T-helper 17 cell (primary cell): ENCODE data around the gene OR8S1. TPM values are rescaled to one million over a fixed set of nuclear protein-coding genes. Genes with fewer than 3 reads are reported as not detected.
"Not testable (repeated sequence)": the region's sequence is repeated elsewhere in the genome, so short reads cannot be mapped to it uniquely, and the experiment has no call there.

Source experiments
- ATAC-seq: fragments of 150-1000 bp; cut with Tn5 transposase; 2 replicates; pipeline ENCODE4 v1.10.0; 2021; ENCODE audit warnings: mild to moderate bottlenecking, moderate library complexity
- DNase-seq, 3 donors: peaks; one replicate each; pipeline versions ENCODE4 v3.0.0 to v3.0.0-alpha.2; 2020 to 2021
- H3K9me3 ChIP-seq: one replicate; pipeline ENCODE4 v1.7.0; 2013; ENCODE audit warnings: low read length, mild to moderate bottlenecking; ENCODE audit not compliant: control insufficient read depth, poor library complexity, severe bottlenecking
- H3K27ac Mint-ChIP-seq: one replicate; pipeline ENCODE4 v1.8.0; 2022; ENCODE audit warnings: mild to moderate bottlenecking, moderate library complexity, mixed read lengths
- H3K27me3 Mint-ChIP-seq: one replicate; pipeline ENCODE4 v1.8.0; 2022; ENCODE audit warnings: mixed read lengths
- H3K36me3 Mint-ChIP-seq: one replicate; pipeline ENCODE4 v1.8.0; 2022; ENCODE audit warnings: low read depth, mixed read lengths
- H3K4me1 Mint-ChIP-seq: one replicate; pipeline ENCODE4 v1.8.0; 2022; ENCODE audit warnings: mild to moderate bottlenecking, mixed read lengths
- H3K4me3 Mint-ChIP-seq: one replicate; pipeline ENCODE4 v1.8.0; 2022; ENCODE audit warnings: mild to moderate bottlenecking, moderate library complexity, mixed read lengths
- total RNA-seq, 4 donors: library from RNA in 2 of 4; stranded (reverse) in 2 of 4; gene quantifications; one replicate each; pipeline ENCODE4 v1.2.3 and lab custom pipeline; 2022 to 2026

OR8S1 gene
- total RNA-seq = not detected
- total RNA-seq (lab: John Stamatoyannopoulos, UW) = 0 reads per million in 2 donors

- H3K9me3 ChIP-seq = no peaks in the 10 kb centered on the region
- Mint-ChIP-seq H3K36me3 (no peaks in the 10 kb centered on the region), H3K4me3 (no peak within 1 kb of the TSS), H3K27me3 (peaks cover 30% of the 10 kb centered on the region), H3K4me1 (no peaks in the 10 kb centered on the region), H3K27ac (no peak within 1 kb of the TSS)
- ATAC-seq (no peak), DNase-seq (no peak)
Observed at GRCh38 chr12:48525332-48525731, at the start of gene OR8S1. OR8S1 (plus strand) TSS chr12:48525632; CDS start chr12:48525632, 0 bp downstream.

GRCh38 chr12:48482198-48482597, 43.2 kb upstream of the OR8S1 start, which contains the start of gene C12orf54:
C12orf54 (plus strand) TSS chr12:48482498; CDS start chr12:48483297, 799 bp downstream.
- no peak within 1 kb of the TSS for H3K4me3 Mint-ChIP-seq
- no peak within 1 kb of the TSS for H3K27ac Mint-ChIP-seq
- H3K27me3 Mint-ChIP-seq = peaks cover 21% of the 10 kb centered on the region

GRCh38 chr12:48482930-48483329, 42.5 kb upstream of the OR8S1 start:
- DNase-seq (no peak), ATAC-seq (no peak)
- no peaks in the 10 kb centered on the region for H3K9me3 ChIP-seq
- H3K27me3 Mint-ChIP-seq = peaks cover 24% of the 10 kb centered on the region
- no peak overlapping the region for H3K27ac Mint-ChIP-seq
- no peaks in the 10 kb centered on the region for H3K4me1 Mint-ChIP-seq
- H3K4me3 Mint-ChIP-seq = no peak overlapping the region
- no peaks in the 10 kb centered on the region for H3K36me3 Mint-ChIP-seq

More at GRCh38 chr12:48482198-48482597, 43.2 kb upstream of the OR8S1 start, which contains the start of gene C12orf54:
- Mint-ChIP-seq H3K36me3 (no peaks in the 10 kb centered on the region), H3K4me1 (no peaks in the 10 kb centered on the region)
- DNase-seq = no peak
- no peak for ATAC-seq
- H3K9me3 ChIP-seq = no peaks in the 10 kb centered on the region

GRCh38 chr12:48486261-48486660, 39.2 kb upstream of the OR8S1 start:
- DNase-seq (no peak), ATAC-seq (no peak)
- no peaks in the 10 kb centered on the region for H3K36me3 Mint-ChIP-seq
- no peak overlapping the region for H3K27ac Mint-ChIP-seq
- no peak overlapping the region for H3K4me3 Mint-ChIP-seq
- H3K27me3 Mint-ChIP-seq = peaks cover 43% of the 10 kb centered on the region
- H3K9me3 ChIP-seq = no peaks in the 10 kb centered on the region
- no peaks in the 10 kb centered on the region for H3K4me1 Mint-ChIP-seq

GRCh38 chr12:48486679-48487078, 38.8 kb upstream of the OR8S1 start:
- DNase-seq = no peak
- Mint-ChIP-seq H3K27me3 (peaks cover 43% of the 10 kb centered on the region), H3K36me3 (no peaks in the 10 kb centered on the region), H3K4me1 (no peaks in the 10 kb centered on the region), H3K4me3 (no peak overlapping the region), H3K27ac (no peak overlapping the region)
- no peaks in the 10 kb centered on the region for H3K9me3 ChIP-seq
- ATAC-seq = no peak

- Mint-ChIP-seq H3K27ac (no peak overlapping the region), H3K36me3 (no peaks in the 10 kb centered on the region), H3K4me3 (no peak overlapping the region), H3K27me3 (peaks cover 33% of the 10 kb centered on the region), H3K4me1 (no peaks in the 10 kb centered on the region)
- no peaks in the 10 kb centered on the region for H3K9me3 ChIP-seq
- ATAC-seq = no peak
- no peak for DNase-seq
Observed at GRCh38 chr12:48489012-48489411, 36.4 kb upstream of the OR8S1 start.

- not testable (repeated sequence) for H3K9me3 ChIP-seq, H3K36me3 Mint-ChIP-seq, H3K4me3 Mint-ChIP-seq, ATAC-seq, H3K4me1 Mint-ChIP-seq, H3K27ac Mint-ChIP-seq, DNase-seq
- peaks cover 33% of the 10 kb centered on the region for H3K27me3 Mint-ChIP-seq
Observed at GRCh38 chr12:48489456-48489855, 36.0 kb upstream of the OR8S1 start.

- not testable (repeated sequence) for DNase-seq, H3K36me3 Mint-ChIP-seq, H3K27ac Mint-ChIP-seq, H3K4me3 Mint-ChIP-seq, ATAC-seq, H3K4me1 Mint-ChIP-seq, H3K9me3 ChIP-seq
- peaks cover 38% of the 10 kb centered on the region for H3K27me3 Mint-ChIP-seq
Observed at GRCh38 chr12:48500281-48500680, 25.2 kb upstream of the OR8S1 start.

- H3K4me3 Mint-ChIP-seq, H3K9me3 ChIP-seq, DNase-seq, H3K27ac Mint-ChIP-seq, H3K4me1 Mint-ChIP-seq, ATAC-seq, H3K36me3 Mint-ChIP-seq: not testable (repeated sequence)
- peaks cover 51% of the 10 kb centered on the region for H3K27me3 Mint-ChIP-seq
Observed at GRCh38 chr12:48506836-48507235, 18.6 kb upstream of the OR8S1 start.

- ATAC-seq (no peak), DNase-seq (no peak)
- no peaks in the 10 kb centered on the region for H3K36me3 Mint-ChIP-seq
- H3K4me3 Mint-ChIP-seq = no peak overlapping the region
- H3K27me3 Mint-ChIP-seq = peaks cover 39% of the 10 kb centered on the region
- H3K27ac Mint-ChIP-seq = no peak overlapping the region
- H3K4me1 Mint-ChIP-seq = no peaks in the 10 kb centered on the region
- no peaks in the 10 kb centered on the region for H3K9me3 ChIP-seq
Observed at GRCh38 chr12:48508987-48509386, 16.4 kb upstream of the OR8S1 start.

GRCh38 chr12:48510111-48510510, 15.3 kb upstream of the OR8S1 start:
- Mint-ChIP-seq H3K4me1 (no peaks in the 10 kb centered on the region), H3K36me3 (no peaks in the 10 kb centered on the region), H3K27ac (no peak overlapping the region), H3K4me3 (no peak overlapping the region), H3K27me3 (peaks cover 30% of the 10 kb centered on the region)
- ATAC-seq (no peak), DNase-seq (no peak)
- no peaks in the 10 kb centered on the region for H3K9me3 ChIP-seq

GRCh38 chr12:48512855-48513254, 12.6 kb upstream of the OR8S1 start:
- H3K9me3 ChIP-seq = no peaks in the 10 kb centered on the region
- peak; percentile 35 for ATAC-seq
- Mint-ChIP-seq H3K4me3 (no peak overlapping the region), H3K27ac (no peak overlapping the region), H3K4me1 (no peaks in the 10 kb centered on the region), H3K36me3 (no peaks in the 10 kb centered on the region), H3K27me3 (peaks cover 12% of the 10 kb centered on the region)
- no peak for DNase-seq

- DNase-seq (no peak), ATAC-seq (no peak)
- H3K9me3 ChIP-seq = no peaks in the 10 kb centered on the region
- Mint-ChIP-seq H3K27ac (no peak overlapping the region), H3K4me1 (no peaks in the 10 kb centered on the region), H3K4me3 (no peak overlapping the region), H3K27me3 (no peaks in the 10 kb centered on the region), H3K36me3 (no peaks in the 10 kb centered on the region)
Observed at GRCh38 chr12:48514728-48515127, 10.7 kb upstream of the OR8S1 start.

- H3K4me3 Mint-ChIP-seq, H3K4me1 Mint-ChIP-seq, H3K9me3 ChIP-seq, H3K36me3 Mint-ChIP-seq, H3K27me3 Mint-ChIP-seq, ATAC-seq, H3K27ac Mint-ChIP-seq, DNase-seq: not testable (repeated sequence)
Observed at GRCh38 chr12:48520381-48520780, 5.1 kb upstream of the OR8S1 start.
